ENCODE results near the gene NPDC1.

The NPDC1 gene

GRCh38 chr9:137018761-137019559 is 27.0 kb downstream of the NPDC1 start:
- H3K79me2 ChIP-seq (ENCODE audit: low read length) = no peaks in the 10 kb centered on the region
- H2AFZ ChIP-seq (ENCODE audit: low read depth, low read length) = no peak overlapping the region
- TF ChIP-seq EZH2phosphoT487 (IDR thresholded peaks at IDR 0.05; ENCODE audit: low read depth) (no peak), CTCF (IDR thresholded peaks at IDR 0.05; ENCODE audit: low read depth, low read length) (no peak)
- no peaks in the 10 kb centered on the region for H3K27me3 ChIP-seq (ENCODE audit: low read depth, low read length)
- H3K9ac ChIP-seq (ENCODE audit: low read length) = no peak overlapping the region
- H3K4me1 ChIP-seq (ENCODE audit: low read length) = no peaks in the 10 kb centered on the region
- no peaks in the 10 kb centered on the region for H3K9me3 ChIP-seq (ENCODE audit: insufficient read depth, low read length)
- no peak overlapping the region for H3K4me3 ChIP-seq (ENCODE audit: low read length)
- H3K27ac ChIP-seq (ENCODE audit: low read length) = no peak overlapping the region
- no peaks in the 10 kb centered on the region for H3K36me3 ChIP-seq (replicated peaks; ENCODE audit: low read depth, low read length)
- H4K20me1 ChIP-seq (ENCODE audit: insufficient read depth, low read length) = no peaks in the 10 kb centered on the region
- H3K4me2 ChIP-seq (ENCODE audit: low read length) = no peak overlapping the region

GRCh38 chr9:137017791-137018497 is 28.0 kb downstream of the NPDC1 start:
- H3K4me3 ChIP-seq (ENCODE audit: low read length) = no peak overlapping the region
- no peak overlapping the region for H2AFZ ChIP-seq (ENCODE audit: low read depth, low read length)
- TF ChIP-seq CTCF (IDR thresholded peaks at IDR 0.05; ENCODE audit: low read depth, low read length) = no peak
- TF ChIP-seq EZH2phosphoT487 (IDR thresholded peaks at IDR 0.05; ENCODE audit: low read depth) = no peak
- no peaks in the 10 kb centered on the region for H3K4me1 ChIP-seq (ENCODE audit: low read length)
- no peak overlapping the region for H3K4me2 ChIP-seq (ENCODE audit: low read length)
- no peak overlapping the region for H3K9ac ChIP-seq (ENCODE audit: low read length)
- H3K36me3 ChIP-seq (replicated peaks; ENCODE audit: low read depth, low read length) = no peaks in the 10 kb centered on the region
- H3K27ac ChIP-seq (ENCODE audit: low read length) = no peak overlapping the region
- no peaks in the 10 kb centered on the region for H4K20me1 ChIP-seq (ENCODE audit: insufficient read depth, low read length)
- H3K9me3 ChIP-seq (ENCODE audit: insufficient read depth, low read length) = no peaks in the 10 kb centered on the region
- no peaks in the 10 kb centered on the region for H3K79me2 ChIP-seq (ENCODE audit: low read length)
- H3K27me3 ChIP-seq (ENCODE audit: low read depth, low read length) = no peaks in the 10 kb centered on the region

GRCh38 chr9:137017071-137017470 is 28.9 kb downstream of the NPDC1 start:
- Histone ChIP-seq H3K36me3 (replicated peaks; ENCODE audit: low read depth, low read length) (no peaks in the 10 kb centered on the region), H3K4me2 (ENCODE audit: low read length) (no peak overlapping the region)

More at GRCh38 chr9:137017071-137017470, 28.9 kb downstream of the NPDC1 start:
- Histone ChIP-seq H3K79me2 (ENCODE audit: low read length) (no peaks in the 10 kb centered on the region), H3K9ac (ENCODE audit: low read length) (no peak overlapping the region), H3K27ac (ENCODE audit: low read length) (no peak overlapping the region), H4K20me1 (ENCODE audit: insufficient read depth, low read length) (no peaks in the 10 kb centered on the region), H3K9me3 (ENCODE audit: insufficient read depth, low read length) (no peaks in the 10 kb centered on the region), H3K27me3 (ENCODE audit: low read depth, low read length) (no peaks in the 10 kb centered on the region), H3K4me1 (ENCODE audit: low read length) (no peaks in the 10 kb centered on the region), H3K4me3 (ENCODE audit: low read length) (no peak overlapping the region), H2AFZ (ENCODE audit: low read depth, low read length) (no peak overlapping the region)
- TF ChIP-seq CTCF (IDR thresholded peaks at IDR 0.05; ENCODE audit: low read depth, low read length) (no peak), EZH2phosphoT487 (IDR thresholded peaks at IDR 0.05; ENCODE audit: low read depth) (no peak)
